Esophagus muscularis mucosa (tissue), 4 donors: ENCODE results near the gene NTM. TPM values are rescaled to one million over a fixed set of nuclear protein-coding genes. Genes with fewer than 3 reads are reported as not detected.

ENCODE experiments used
- DNase-seq: peaks from one replicate; pipeline ENCODE4 v3.0.0-alpha.2; 2017; ENCODE audit errors: extremely low spot score
- H3K27ac ChIP-seq, 4 donors: fragments of 200-600 bp; sonication (generic); replicated peaks in 1 of 4; 1 replicate in 3 of 4; 2 replicates in 1 of 4; pipeline ENCODE4 v1.5.1; 2016 to 2019; ENCODE audit warnings: mild to moderate bottlenecking in 1 of 4
- H3K27me3 ChIP-seq, 4 donors: fragments of 200-600 bp; sonication (generic); one replicate each; pipeline versions ENCODE4 v1.5.1 to v1.6.0; 2016 to 2019
- H3K36me3 ChIP-seq, 4 donors: fragments of 200-600 bp; sonication (generic); one replicate each; pipeline ENCODE4 v1.5.1; 2016 to 2019
- H3K4me1 ChIP-seq, 4 donors: fragments of 200-600 bp; sonication (generic); one replicate each; pipeline ENCODE4 v1.5.1; 2016 to 2019
- H3K4me3 ChIP-seq, 4 donors: fragments of 200-600 bp; sonication (generic); 1 replicate in 2 of 4; 2 replicates in 2 of 4; pipeline ENCODE4 v1.5.1; 2016 to 2019; ENCODE audit warnings: mild to moderate bottlenecking in 4 of 4, moderate library complexity in 1 of 4
- H3K9me3 ChIP-seq, 4 donors: fragments of 200-600 bp; sonication (generic); 1 replicate in 3 of 4; 2 replicates in 1 of 4; pipeline ENCODE4 v1.5.1; 2016 to 2019
- CTCF ChIP-seq, 3 experiments: fragments of 200-600 bp in 2 of 3; fragments of 450-650 bp in 1 of 3; sonication (generic) in 2 of 3; IDR thresholded peaks; one replicate each; pipeline ENCODE4 v1.5.1; 2017 to 2019; ENCODE audit warnings: antibody characterized with exemption in 3 of 3, mild to moderate bottlenecking in 2 of 3, moderate library complexity in 1 of 3
- EP300 ChIP-seq: sonication (generic); formaldehyde crosslinking; IDR thresholded peaks from one replicate; pipeline ENCODE4 v1.6.1; 2017; ENCODE audit warnings: antibody characterized with exemption
- POLR2A ChIP-seq: fragments of 450-650 bp; IDR thresholded peaks from one replicate; pipeline ENCODE4 v1.6.1; 2017; ENCODE audit warnings: antibody characterized with exemption, moderate library complexity, mild to moderate bottlenecking, low read depth
- POLR2AphosphoS5 ChIP-seq, 2 donors: sonication (generic); formaldehyde crosslinking; IDR thresholded peaks; one replicate each; pipeline ENCODE4 v1.6.1; 2017; ENCODE audit warnings: antibody characterized with exemption in 2 of 2
- WGBS: methylation state at CpG from one replicate; pipeline ENCODE4 v1.1.5; 2018; 5-methylcytosine and 5-hydroxymethylcytosine counted together
- intact Hi-C: fragments of 100-400 bp; cut with DNase I; formaldehyde crosslinking; loops from one replicate; pipeline ENCODE4 v1.15.1; 2023
- total RNA-seq, 4 donors: library from RNA; depleted of rRNA; stranded (reverse); fragments of >200 nt; gene quantifications; one replicate each; pipeline versions ENCODE4 v1.1.0 to v1.2.1, GENCODE V29; 2016

NTM gene
- total RNA-seq, 4 donors from 2014 or later = 5.6 to 25.3 (median 8.3) TPM

- peaks cover 0 to under 1% (median 0%) of the 10 kb centered on the region in 4 donors for H3K27me3 ChIP-seq
- H3K9me3 ChIP-seq = no peaks in the 10 kb centered on the region
- no peak overlapping the region for H3K4me3 ChIP-seq
- no peaks in the 10 kb centered on the region for H3K36me3 ChIP-seq
- no peak for DNase-seq
- TF ChIP-seq EP300 = no peak
- no peak for TF ChIP-seq POLR2AphosphoS5 (IDR thresholded peaks at IDR 0.05)
- TF ChIP-seq CTCF (IDR thresholded peaks at IDR 0.05) = no peak
- TF ChIP-seq POLR2A = no peak
- intact Hi-C loops = no loop called here
- H3K4me1 ChIP-seq = no peaks in the 10 kb centered on the region
- no peak overlapping the region for H3K27ac ChIP-seq
- WGBS = 91% methylated on average over 3 of the region's 3 CpGs
These were observed 25.0 kb upstream of the NTM start for GRCh38 chr11:131345406-131345805.

GRCh38 chr11:131349368-131350086 lies 20.9 kb upstream of the NTM start:
- H3K4me3 ChIP-seq = no peak overlapping the region
- intact Hi-C loops = no loop called here
- H3K9me3 ChIP-seq = no peaks in the 10 kb centered on the region
- TF ChIP-seq CTCF (IDR thresholded peaks at IDR 0.05) (no peak), EP300 (no peak), POLR2AphosphoS5 (IDR thresholded peaks at IDR 0.05) (no peak), POLR2A (no peak)
- no peaks in the 10 kb centered on the region for H3K36me3 ChIP-seq
- WGBS = 81% methylated on average over 11 of the region's 11 CpGs
- DNase-seq = no peak
- H3K27ac ChIP-seq = no peak overlapping the region
- no peaks in the 10 kb centered on the region for H3K27me3 ChIP-seq
- H3K4me1 ChIP-seq = no peaks in the 10 kb centered on the region

GRCh38 chr11:131350872-131351271 lies 19.5 kb upstream of the NTM start:
- intact Hi-C loops = no loop called here
- WGBS = 66% methylated on average over 9 of the region's 9 CpGs

GRCh38 chr11:131351848-131352247 lies 18.6 kb upstream of the NTM start:
- intact Hi-C loops = no loop called here
- TF ChIP-seq CTCF (IDR thresholded peaks at IDR 0.05) (no peak), POLR2AphosphoS5 (IDR thresholded peaks at IDR 0.05) (no peak), POLR2A (no peak), EP300 (no peak)
- no peak for DNase-seq
- Histone ChIP-seq H3K9me3 (no peaks in the 10 kb centered on the region), H3K4me3 (no peak overlapping the region), H3K4me1 (no peaks in the 10 kb centered on the region), H3K27me3 (no peaks in the 10 kb centered on the region), H3K36me3 (no peaks in the 10 kb centered on the region), H3K27ac (no peak overlapping the region)
- 44% methylated on average over 1 of the region's 1 CpG for WGBS

More at GRCh38 chr11:131350872-131351271, 19.5 kb upstream of the NTM start:
- no peak for DNase-seq
- no peaks in the 10 kb centered on the region for H3K9me3 ChIP-seq
- no peak overlapping the region for H3K27ac ChIP-seq
- no peaks in the 10 kb centered on the region for H3K36me3 ChIP-seq
- no peaks in the 10 kb centered on the region for H3K27me3 ChIP-seq
- H3K4me1 ChIP-seq = no peaks in the 10 kb centered on the region
- TF ChIP-seq POLR2A = no peak
- no peak overlapping the region for H3K4me3 ChIP-seq

GRCh38 chr11:131353766-131354165 lies 16.6 kb upstream of the NTM start:
- DNase-seq = no peak
- Histone ChIP-seq H3K27me3 (no peaks in the 10 kb centered on the region), H3K9me3 (no peaks in the 10 kb centered on the region), H3K27ac (no peak overlapping the region), H3K4me1 (no peaks in the 10 kb centered on the region), H3K4me3 (no peak overlapping the region), H3K36me3 (no peaks in the 10 kb centered on the region)
- WGBS = 89% methylated on average over 2 of the region's 2 CpGs
- intact Hi-C loops = no loop called here
- no peak for TF ChIP-seq EP300
- TF ChIP-seq POLR2A = no peak
- no peak for TF ChIP-seq CTCF (IDR thresholded peaks at IDR 0.05)
- no peak for TF ChIP-seq POLR2AphosphoS5 (IDR thresholded peaks at IDR 0.05)
